Endometrial microvascular endothelial cells (primary cell): ENCODE measurements around the gene RTN4RL1. TPM values are rescaled to one million over a fixed set of nuclear protein-coding genes. Genes with fewer than 3 reads are reported as not detected.

ENCODE experiments used
- in situ Hi-C: cut with HindIII; loops from 2 replicates; pipeline ENCODE4 v1.10.0; 2017; ENCODE audit warnings: low sequenced_read_pairs, low pct_unique_long_range_greater_than_20kb; ENCODE audit errors: inconsistent ontology term
- total RNA-seq: library from RNA; depleted of rRNA; stranded (reverse); fragments of >200 nt; gene quantifications from one replicate; pipeline ENCODE4 v1.2.3, GENCODE V29; 2015; ENCODE audit errors: inconsistent ontology term

Gene RTN4RL1
- total RNA-seq = not detected

- in situ Hi-C loops = loop anchor here (25.0 kb wide), 1 partner anchor 113 kb away; no protein-coding TSS in a partner anchor
Observed at GRCh38 chr17:2025220-2025621, at the start of gene RTN4RL1. Gene RTN4RL1, minus strand, starts transcription at chr17:2025334. Its CDS starts 469 bp downstream, at chr17:2024865.

- in situ Hi-C loops = no loop called here
Observed at GRCh38 chr17:2074919-2075318, 49.8 kb upstream of the RTN4RL1 start.

- in situ Hi-C loops = no loop called here
Observed at GRCh38 chr17:2071455-2072281, 46.5 kb upstream of the RTN4RL1 start.

- in situ Hi-C loops = no loop called here
Observed at GRCh38 chr17:2071024-2071385, 45.9 kb upstream of the RTN4RL1 start.

- in situ Hi-C loops = no loop called here
Observed at GRCh38 chr17:2070241-2071023, 45.3 kb upstream of the RTN4RL1 start.

- in situ Hi-C loops = loop anchor here (10.0 kb wide), 1 partner anchor 106 kb away; no protein-coding TSS in a partner anchor
Observed at GRCh38 chr17:2068519-2069051, 43.5 kb upstream of the RTN4RL1 start.

GRCh38 chr17:2068031-2068518 lies 42.9 kb upstream of the RTN4RL1 start:
- in situ Hi-C loops = loop anchor here (10.0 kb wide), 1 partner anchor 107 kb away; no protein-coding TSS in a partner anchor

- in situ Hi-C loops = loop anchor here (10.0 kb wide), 1 partner anchor 107 kb away; no protein-coding TSS in a partner anchor
Observed at GRCh38 chr17:2067608-2068024, 42.5 kb upstream of the RTN4RL1 start.

GRCh38 chr17:2067048-2067561 lies 42.0 kb upstream of the RTN4RL1 start:
- in situ Hi-C loops = loop anchor here (10.0 kb wide), 1 partner anchor 108 kb away; no protein-coding TSS in a partner anchor

GRCh38 chr17:2065949-2066400 lies 40.8 kb upstream of the RTN4RL1 start:
- in situ Hi-C loops = loop anchor here (10.0 kb wide), 1 partner anchor 109 kb away; no protein-coding TSS in a partner anchor

- in situ Hi-C loops = loop anchor here (10.0 kb wide), 1 partner anchor 110 kb away; no protein-coding TSS in a partner anchor
Observed at GRCh38 chr17:2064980-2065785, 40.0 kb upstream of the RTN4RL1 start.

GRCh38 chr17:2064520-2064971 lies 39.4 kb upstream of the RTN4RL1 start:
- in situ Hi-C loops = loop anchor here (10.0 kb wide), 1 partner anchor 110 kb away; no protein-coding TSS in a partner anchor

GRCh38 chr17:2064147-2064489 lies 39.0 kb upstream of the RTN4RL1 start:
- in situ Hi-C loops = loop anchor here (10.0 kb wide), 1 partner anchor 111 kb away; no protein-coding TSS in a partner anchor

- in situ Hi-C loops = loop anchor here (10.0 kb wide), 1 partner anchor 111 kb away; no protein-coding TSS in a partner anchor
Observed at GRCh38 chr17:2063261-2064146, 38.4 kb upstream of the RTN4RL1 start.

GRCh38 chr17:2062571-2063183 lies 37.5 kb upstream of the RTN4RL1 start:
- in situ Hi-C loops = loop anchor here (10.0 kb wide), 1 partner anchor 112 kb away; no protein-coding TSS in a partner anchor

GRCh38 chr17:2061441-2061958 lies 36.4 kb upstream of the RTN4RL1 start:
- in situ Hi-C loops = loop anchor here (10.0 kb wide), 1 partner anchor 113 kb away; no protein-coding TSS in a partner anchor
